ENCODE data around the gene KRT3. TPM values are rescaled to one million over a fixed set of nuclear protein-coding genes. Genes with fewer than 3 reads are reported as not detected.

Gene KRT3
- total RNA-seq, 4 donors from 2014 or later = not detected

DNA sequence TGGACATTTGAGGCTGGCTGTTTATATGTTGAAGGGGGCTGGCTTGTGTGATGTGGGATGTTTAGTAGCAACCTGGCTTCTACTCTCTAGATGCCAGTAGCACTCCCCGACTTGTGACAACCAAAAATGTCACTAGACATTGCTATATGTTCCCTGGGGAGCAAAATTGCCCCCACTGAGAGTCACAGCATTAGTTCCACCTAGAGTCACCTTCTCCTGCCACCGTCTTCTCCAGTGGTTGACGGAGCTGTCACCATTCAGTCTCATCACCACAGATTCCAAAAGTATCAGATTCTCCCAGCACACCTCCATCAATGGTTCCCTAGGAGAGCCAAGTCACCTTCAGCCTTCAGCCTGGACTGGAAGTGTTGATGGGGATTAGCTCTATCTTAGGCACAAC is 11.0 kb downstream of the KRT3 start:
- H3K4me1 ChIP-seq = peaks cover 7% of the 10 kb centered on the region
- WGBS = 93% methylated on average over 3 of the region's 3 CpGs
- no peak for TF ChIP-seq POLR2AphosphoS5 (IDR thresholded peaks at IDR 0.05)
- no peak for TF ChIP-seq POLR2A (IDR thresholded peaks at IDR 0.05)
- TF ChIP-seq, protein P1, sequence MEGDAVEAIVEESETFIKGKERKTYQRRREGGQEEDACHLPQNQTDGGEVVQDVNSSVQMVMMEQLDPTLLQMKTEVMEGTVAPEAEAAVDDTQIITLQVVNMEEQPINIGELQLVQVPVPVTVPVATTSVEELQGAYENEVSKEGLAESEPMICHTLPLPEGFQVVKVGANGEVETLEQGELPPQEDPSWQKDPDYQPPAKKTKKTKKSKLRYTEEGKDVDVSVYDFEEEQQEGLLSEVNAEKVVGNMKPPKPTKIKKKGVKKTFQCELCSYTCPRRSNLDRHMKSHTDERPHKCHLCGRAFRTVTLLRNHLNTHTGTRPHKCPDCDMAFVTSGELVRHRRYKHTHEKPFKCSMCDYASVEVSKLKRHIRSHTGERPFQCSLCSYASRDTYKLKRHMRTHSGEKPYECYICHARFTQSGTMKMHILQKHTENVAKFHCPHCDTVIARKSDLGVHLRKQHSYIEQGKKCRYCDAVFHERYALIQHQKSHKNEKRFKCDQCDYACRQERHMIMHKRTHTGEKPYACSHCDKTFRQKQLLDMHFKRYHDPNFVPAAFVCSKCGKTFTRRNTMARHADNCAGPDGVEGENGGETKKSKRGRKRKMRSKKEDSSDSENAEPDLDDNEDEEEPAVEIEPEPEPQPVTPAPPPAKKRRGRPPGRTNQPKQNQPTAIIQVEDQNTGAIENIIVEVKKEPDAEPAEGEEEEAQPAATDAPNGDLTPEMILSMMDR (IDR thresholded peaks at IDR 0.05) = no peak
- no peak for TF ChIP-seq EP300 (IDR thresholded peaks at IDR 0.05)
- H3K27me3 ChIP-seq = peaks cover 11% of the 10 kb centered on the region
- DNase-seq (ENCODE audit: low spot score in 2 of 2) = peak in 1 of 2 donors; percentile 8
- H3K9me3 ChIP-seq = no peaks in the 10 kb centered on the region
- H3K36me3 ChIP-seq = no peaks in the 10 kb centered on the region
- H3K27ac ChIP-seq = no peak overlapping the region
- H3K4me3 ChIP-seq = no peak overlapping the region

DNA sequence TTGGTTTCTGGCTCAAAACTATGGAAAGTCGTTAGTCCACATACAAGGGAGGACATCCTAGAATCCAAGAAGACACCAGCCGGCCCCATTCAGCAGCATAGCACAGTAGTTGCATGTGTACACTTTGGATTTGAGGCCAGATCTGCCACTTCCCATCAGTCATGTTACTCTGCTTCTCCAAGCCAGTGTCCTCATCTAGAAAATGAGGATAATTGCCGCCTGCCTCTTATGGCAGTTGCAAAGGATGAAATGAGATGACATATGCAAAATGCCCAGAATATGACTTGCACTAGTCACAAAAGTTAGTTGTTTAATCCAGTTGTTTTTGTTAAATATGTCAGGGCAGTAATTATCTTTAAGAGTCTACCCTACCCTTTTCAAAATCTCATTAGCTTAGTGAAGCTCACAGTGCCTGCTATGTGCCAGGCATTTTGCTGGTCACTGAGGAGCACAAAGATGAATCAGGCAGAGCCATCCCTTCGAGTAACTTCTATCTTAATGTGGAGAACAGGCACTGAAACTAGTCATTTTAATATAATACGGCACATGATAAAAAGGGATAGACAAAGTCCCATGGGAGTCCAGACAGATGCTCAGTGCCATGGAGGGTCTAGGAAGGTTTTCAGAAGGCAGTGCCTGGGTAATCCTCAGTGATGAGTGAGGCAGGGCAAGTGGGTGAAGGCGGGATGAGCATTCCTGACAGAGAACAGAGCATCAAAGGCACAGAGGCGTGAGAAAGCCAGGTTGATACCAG is 12.2 kb downstream of the KRT3 start:
- no peaks in the 10 kb centered on the region for H3K9me3 ChIP-seq
- H3K4me1 ChIP-seq = no peaks in the 10 kb centered on the region
- H3K27ac ChIP-seq = no peak overlapping the region
- DNase-seq (ENCODE audit: low spot score in 2 of 2) = peak in 1 of 2 donors; percentile 47
- H3K4me3 ChIP-seq = no peak overlapping the region
- no peaks in the 10 kb centered on the region for H3K36me3 ChIP-seq
- H3K27me3 ChIP-seq = peaks cover 4% of the 10 kb centered on the region
- WGBS = 84% methylated on average over 7 of the region's 7 CpGs
- TF ChIP-seq POLR2A (IDR thresholded peaks at IDR 0.05) (no peak), EP300 (IDR thresholded peaks at IDR 0.05) (no peak), POLR2AphosphoS5 (IDR thresholded peaks at IDR 0.05) (no peak)
- TF ChIP-seq, protein P1 (IDR thresholded peaks at IDR 0.05) = no peak

GRCh38 chr12:52782502-52782901 is 13.4 kb downstream of the KRT3 start:
- TF ChIP-seq POLR2A (IDR thresholded peaks at IDR 0.05) = no peak
- TF ChIP-seq EP300 (IDR thresholded peaks at IDR 0.05) = no peak
- TF ChIP-seq POLR2AphosphoS5 (IDR thresholded peaks at IDR 0.05) = no peak
- TF ChIP-seq, protein P1 (IDR thresholded peaks at IDR 0.05) = no peak
- Histone ChIP-seq H3K27ac (no peak overlapping the region), H3K36me3 (no peaks in the 10 kb centered on the region), H3K27me3 (peaks cover 4% of the 10 kb centered on the region), H3K9me3 (no peaks in the 10 kb centered on the region), H3K4me1 (no peaks in the 10 kb centered on the region), H3K4me3 (no peak overlapping the region)
- no peak for DNase-seq (ENCODE audit: low spot score in 2 of 2)
- WGBS = 88% methylated on average over 4 of the region's 4 CpGs

GRCh38 chr12:52781399-52782082 is 14.4 kb downstream of the KRT3 start:
- 90% methylated on average over 4 of the region's 4 CpGs for WGBS
- no peaks in the 10 kb centered on the region for H3K4me1 ChIP-seq
- H3K36me3 ChIP-seq = no peaks in the 10 kb centered on the region
- H3K27ac ChIP-seq = no peak overlapping the region
- no peak for DNase-seq (ENCODE audit: low spot score in 2 of 2)
- H3K4me3 ChIP-seq = no peak overlapping the region
- TF ChIP-seq EP300 (IDR thresholded peaks at IDR 0.05) (no peak), POLR2A (IDR thresholded peaks at IDR 0.05) (no peak), POLR2AphosphoS5 (IDR thresholded peaks at IDR 0.05) (no peak)
- TF ChIP-seq, protein P1 (IDR thresholded peaks at IDR 0.05) = no peak
- no peaks in the 10 kb centered on the region for H3K9me3 ChIP-seq
- H3K27me3 ChIP-seq = peaks cover 4% of the 10 kb centered on the region

- H3K27ac ChIP-seq = no peak overlapping the region
- H3K9me3 ChIP-seq = no peaks in the 10 kb centered on the region
- no peaks in the 10 kb centered on the region for H3K4me1 ChIP-seq
- H3K4me3 ChIP-seq = no peak overlapping the region
- peaks cover 2% of the 10 kb centered on the region for H3K27me3 ChIP-seq
- no peaks in the 10 kb centered on the region for H3K36me3 ChIP-seq
- no peak for DNase-seq (ENCODE audit: low spot score in 2 of 2)
- 85% methylated on average over 6 of the region's 6 CpGs for WGBS
- TF ChIP-seq POLR2A (IDR thresholded peaks at IDR 0.05) (no peak), POLR2AphosphoS5 (IDR thresholded peaks at IDR 0.05) (no peak), EP300 (IDR thresholded peaks at IDR 0.05) (no peak)
- TF ChIP-seq, protein P1 (IDR thresholded peaks at IDR 0.05) = no peak
Measured at GRCh38 chr12:52779914-52780313, 16.0 kb downstream of the KRT3 start.
